KMS-11 (cell line): ENCODE data around the gene NCBP3.

Source experiments
- H2AFZ ChIP-seq: fragments of 200-600 bp; sonication (generic); 2 replicates; pipeline ENCODE4 v1.6.1; 2016; ENCODE audit warnings: antibody characterized with exemption, mixed run types, low read depth
- H3K27ac ChIP-seq: fragments of 200-600 bp; sonication (generic); 2 replicates; pipeline ENCODE4 v1.6.1; 2016; ENCODE audit warnings: mild to moderate bottlenecking, mixed run types
- H3K27me3 ChIP-seq: fragments of 200-600 bp; sonication (generic); 2 replicates; pipeline ENCODE4 v1.6.1; 2017; ENCODE audit warnings: mild to moderate bottlenecking, low read depth, mixed run types, moderate library complexity; ENCODE audit not compliant: insufficient read depth
- H3K36me3 ChIP-seq: fragments of 200-600 bp; sonication (generic); 2 replicates; pipeline ENCODE4 v1.6.1; 2017; ENCODE audit warnings: mild to moderate bottlenecking, mixed run types; ENCODE audit not compliant: insufficient read depth
- H3K4me1 ChIP-seq: fragments of 200-600 bp; sonication (generic); 2 replicates; pipeline ENCODE4 v1.6.1; 2016; ENCODE audit warnings: mild to moderate bottlenecking, low read depth, mixed run types; ENCODE audit not compliant: poor library complexity, severe bottlenecking
- H3K4me2 ChIP-seq: fragments of 200-600 bp; sonication (generic); 2 replicates; pipeline ENCODE4 v1.7.0; 2016; ENCODE audit warnings: mild to moderate bottlenecking, mixed run types
- H3K4me3 ChIP-seq: fragments of 200-600 bp; sonication (generic); IDR thresholded peaks from 2 replicates; pipeline ENCODE4 v1.6.1; 2017; ENCODE audit warnings: low read depth, low read length, mixed read lengths; ENCODE audit not compliant: insufficient read depth
- H3K79me2 ChIP-seq: fragments of 200-600 bp; sonication (generic); 2 replicates; pipeline ENCODE4 v1.6.1; 2016; ENCODE audit warnings: low read depth, mixed run types; ENCODE audit not compliant: insufficient read depth
- H3K9ac ChIP-seq: fragments of 200-600 bp; sonication (generic); 2 replicates; pipeline ENCODE4 v1.6.1; 2016; ENCODE audit warnings: mild to moderate bottlenecking, mixed run types
- H4K20me1 ChIP-seq: fragments of 200-600 bp; sonication (generic); 2 replicates; pipeline ENCODE4 v1.6.1; 2016; ENCODE audit warnings: mild to moderate bottlenecking, mixed run types; ENCODE audit not compliant: insufficient read depth
- CTCF ChIP-seq: fragments of 200-600 bp; sonication (generic); conservative IDR thresholded peaks from 2 replicates; pipeline ENCODE4 v1.6.1; 2017; ENCODE audit warnings: low read depth, mild to moderate bottlenecking, antibody characterized with exemption, low read length, moderate library complexity, mixed read lengths

The NCBP3 gene

DNA sequence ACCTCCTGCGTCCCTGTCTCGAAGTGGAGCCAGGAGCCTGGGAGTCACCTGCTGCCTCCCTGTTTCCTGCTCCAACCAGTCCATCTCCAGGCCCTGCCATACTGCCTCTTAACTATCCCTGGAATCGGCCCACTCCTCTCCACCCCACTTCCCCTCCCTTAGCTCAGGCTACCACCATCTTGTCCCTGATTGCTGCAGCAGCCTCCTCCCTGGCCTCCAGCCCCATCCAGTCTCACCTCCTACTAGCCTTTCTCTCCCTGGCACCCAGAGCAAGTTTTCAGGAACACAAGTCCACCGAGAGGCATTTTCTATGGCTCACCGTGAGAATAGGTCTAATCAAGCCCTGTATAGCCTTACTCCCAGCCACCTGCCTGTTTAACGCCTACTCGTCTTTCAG, 47.7 kb upstream of the NCBP3 start:
- H3K4me3 ChIP-seq = no peak overlapping the region
- H3K27ac ChIP-seq = no peak overlapping the region

DNA sequence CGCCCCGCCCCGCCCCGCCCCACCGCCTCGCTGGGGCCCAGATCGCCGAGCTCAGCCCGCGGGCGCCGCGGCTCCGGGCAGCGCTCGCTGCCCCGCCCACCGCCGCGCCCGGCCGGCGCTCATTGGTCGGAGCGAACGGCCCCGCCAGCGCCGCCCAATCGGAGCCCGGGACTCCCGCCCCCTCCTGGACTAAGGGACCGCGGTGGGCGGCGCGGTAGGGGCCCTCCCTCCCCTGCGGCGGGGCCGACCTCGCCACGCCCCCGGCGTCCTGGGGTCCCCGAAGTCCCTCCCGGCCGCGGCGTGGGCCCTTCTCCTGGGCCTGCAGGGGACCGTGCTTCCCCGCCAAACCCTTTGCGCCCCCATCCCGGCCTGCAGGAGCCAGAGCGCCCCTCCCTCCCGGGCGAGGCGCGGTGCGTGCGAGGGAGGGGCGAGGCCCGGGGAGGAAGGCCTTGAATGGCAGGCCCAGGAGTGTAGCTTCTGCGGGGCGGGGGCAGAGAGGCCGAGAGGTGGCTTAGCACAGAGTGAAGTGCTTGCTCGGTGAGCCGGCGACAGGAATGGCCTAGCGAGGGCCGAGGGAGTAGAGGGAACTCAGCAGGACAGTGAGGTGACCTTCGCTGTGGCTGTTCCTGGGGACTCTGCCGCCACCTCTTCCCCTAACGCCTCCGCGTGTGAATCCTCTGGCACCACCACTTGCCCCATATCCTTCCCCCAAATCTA, 47.1 kb upstream of the NCBP3 start, which contains the start of gene CAMKK1:
TSS of gene CAMKK1 (minus strand) at position 51 of the 717 bp plus-strand sequence. CDS start 7,366 bp downstream, outside the sequence.
- Histone ChIP-seq H2AFZ (peak within 1 kb of the TSS; percentile 69), H3K4me1 (peaks cover 4% of the 10 kb centered on the region), H3K4me2 (peak within 1 kb of the TSS; percentile 45), H3K27ac (no peak within 1 kb of the TSS), H4K20me1 (no peaks in the 10 kb centered on the region), H3K9ac (no peak within 1 kb of the TSS), H3K79me2 (no peaks in the 10 kb centered on the region), H3K27me3 (no peaks in the 10 kb centered on the region), H3K4me3 (no peak within 1 kb of the TSS), H3K36me3 (no peaks in the 10 kb centered on the region)
- TF ChIP-seq CTCF = no peak

More for the DNA sequence above, 47.7 kb upstream of the NCBP3 start:
- Histone ChIP-seq H3K27me3 (no peaks in the 10 kb centered on the region), H3K4me1 (peaks cover 4% of the 10 kb centered on the region), H3K4me2 (peak overlapping the region; percentile 17; the same call in 1 of the 2 replicates), H4K20me1 (no peaks in the 10 kb centered on the region), H3K36me3 (no peaks in the 10 kb centered on the region), H3K9ac (no peak overlapping the region), H3K79me2 (no peaks in the 10 kb centered on the region), H2AFZ (peak overlapping the region; percentile 69; the same call in 1 of the 2 replicates)
- TF ChIP-seq CTCF = no peak

- Histone ChIP-seq H3K27ac (no peak overlapping the region), H4K20me1 (no peaks in the 10 kb centered on the region), H3K9ac (no peak overlapping the region), H3K4me1 (peaks cover 4% of the 10 kb centered on the region), H3K79me2 (no peaks in the 10 kb centered on the region), H3K36me3 (no peaks in the 10 kb centered on the region), H3K27me3 (no peaks in the 10 kb centered on the region), H3K4me3 (no peak overlapping the region), H3K4me2 (peak overlapping the region; percentile 45), H2AFZ (peak overlapping the region; percentile 61)
- no peak for TF ChIP-seq CTCF
Observed at GRCh38 chr17:3892095-3892998, 46.3 kb upstream of the NCBP3 start.

GRCh38 chr17:3891626-3892094, 45.6 kb upstream of the NCBP3 start:
- Histone ChIP-seq H3K4me3 (no peak overlapping the region), H3K4me1 (peaks cover 4% of the 10 kb centered on the region), H3K4me2 (no peak overlapping the region), H3K36me3 (no peaks in the 10 kb centered on the region), H3K27ac (no peak overlapping the region), H3K27me3 (no peaks in the 10 kb centered on the region), H4K20me1 (no peaks in the 10 kb centered on the region), H3K9ac (no peak overlapping the region), H3K79me2 (no peaks in the 10 kb centered on the region), H2AFZ (no peak overlapping the region)
- TF ChIP-seq CTCF = no peak
